HEK293 (cell line): Measurements from ENCODE around the gene SGCB.

Experiments
- CTCF ChIA-PET: fragments of 350-600 bp; formaldehyde crosslinking; extraction: SDS; loops from one replicate; lab custom pipeline; 2021; ENCODE audit warnings: antibody characterized with exemption; lab: Yijun Ruan, JAX
- POLR2A ChIA-PET: fragments of 300-600 bp; formaldehyde crosslinking; extraction: SDS; loops from one replicate; lab custom pipeline; 2020; ENCODE audit warnings: antibody characterized with exemption, inconsistent platforms; lab: Yijun Ruan, JAX
- H3K27ac ChIP-seq: fragments of 200-500 bp; sonication (Bioruptor generic); 2 replicates; pipeline ENCODE4 v1.5.1; 2014; ENCODE audit warnings: low read depth, low read length, control low read depth, inconsistent platforms; ENCODE audit errors: extremely low read depth
- H3K36me3 ChIP-seq, 2 experiments: fragments of 200-500 bp in 1 of 2; sonication (Bioruptor generic) in 1 of 2; 1 replicate in 1 of 2; 2 replicates in 1 of 2; pipeline ENCODE4 v1.5.1; 2014 to 2017; ENCODE audit warnings: inconsistent platforms in 2 of 2, low read length in 2 of 2; ENCODE audit not compliant: control insufficient read depth in 2 of 2, insufficient read depth in 1 of 2
- H3K4me1 ChIP-seq: fragments of 200-500 bp; sonication (Bioruptor generic); 2 replicates; pipeline ENCODE4 v1.5.1; 2014; ENCODE audit warnings: mild to moderate bottlenecking, low read length, inconsistent platforms; ENCODE audit not compliant: control insufficient read depth, insufficient read depth
- H3K4me3 ChIP-seq: 2 replicates; pipeline ENCODE4 v1.5.1; 2011; ENCODE audit warnings: low read depth, mild to moderate bottlenecking, control low read depth, low read length, moderate library complexity
- H3K9me3 ChIP-seq: fragments of 200-500 bp; sonication (Bioruptor generic); 2 replicates; pipeline ENCODE4 v1.5.1; 2014; ENCODE audit warnings: low read depth, low read length, inconsistent platforms; ENCODE audit not compliant: control insufficient read depth, insufficient read depth
- GLI4 ChIP-seq: fragments of 450-650 bp; formaldehyde crosslinking; IDR thresholded peaks from 2 replicates; pipeline ENCODE4 v1.5.1; 2016; ENCODE audit warnings: missing biosample characterization, missing genetic modification characterization
- KLF8 ChIP-seq: fragments of 450-650 bp; formaldehyde crosslinking; IDR thresholded peaks from 2 replicates; pipeline ENCODE4 v1.5.1; 2016; ENCODE audit warnings: missing biosample characterization, missing genetic modification characterization
- MZF1 ChIP-seq: fragments of 450-650 bp; formaldehyde crosslinking; IDR thresholded peaks from 2 replicates; pipeline ENCODE4 v1.5.1; 2017; ENCODE audit warnings: missing biosample characterization, missing genetic modification characterization, borderline replicate concordance
- PRDM1 ChIP-seq: fragments of 450-650 bp; formaldehyde crosslinking; IDR thresholded peaks from 2 replicates; pipeline ENCODE4; 2016; ENCODE audit warnings: missing biosample characterization, missing genetic modification characterization
- TCF7L2 ChIP-seq: IDR thresholded peaks from 2 replicates; pipeline ENCODE4 v1.6.1; 2011; ENCODE audit warnings: low read depth, mild to moderate bottlenecking, inconsistent platforms, low read length, moderate library complexity, borderline replicate concordance
- ZBTB17 ChIP-seq: fragments of 450-650 bp; formaldehyde crosslinking; IDR thresholded peaks from 2 replicates; pipeline ENCODE4 v1.5.1; 2016; ENCODE audit warnings: missing biosample characterization, missing genetic modification characterization
- ZBTB21 ChIP-seq: fragments of 450-650 bp; formaldehyde crosslinking; IDR thresholded peaks from 2 replicates; pipeline ENCODE4 v1.5.1; 2017; ENCODE audit warnings: missing biosample characterization, missing genetic modification characterization
- ZNF112 ChIP-seq: fragments of 450-650 bp; formaldehyde crosslinking; IDR thresholded peaks from 2 replicates; pipeline ENCODE4 v1.5.0; 2017; ENCODE audit warnings: missing biosample characterization, missing genetic modification characterization
- ZNF138 ChIP-seq: fragments of 450-650 bp; formaldehyde crosslinking; IDR thresholded peaks from 2 replicates; pipeline ENCODE4 v1.5.1; 2016; ENCODE audit warnings: missing biosample characterization, missing genetic modification characterization, borderline replicate concordance
- ZNF214 ChIP-seq: fragments of 450-650 bp; formaldehyde crosslinking; IDR thresholded peaks from 2 replicates; pipeline ENCODE4 v1.5.1; 2017; ENCODE audit warnings: missing biosample characterization, mild to moderate bottlenecking, missing genetic modification characterization, borderline replicate concordance
- ZNF23 ChIP-seq: fragments of 450-650 bp; formaldehyde crosslinking; IDR thresholded peaks from 2 replicates; pipeline ENCODE4 v1.5.1; 2016; ENCODE audit warnings: missing biosample characterization, missing genetic modification characterization, borderline replicate concordance
- ZNF274 ChIP-seq, 2 experiments: fragments of 200-500 bp in 1 of 2; fragments of 450-650 bp in 1 of 2; sonication (Bioruptor generic) in 1 of 2; formaldehyde crosslinking in 1 of 2; IDR thresholded peaks; 2 replicates each; pipeline versions ENCODE4 v1.5.1 to v1.6.1; 2014 to 2016; ENCODE audit warnings: borderline replicate concordance in 1 of 2, inconsistent platforms in 1 of 2, low read length in 1 of 2, missing biosample characterization in 1 of 2, missing genetic modification characterization in 1 of 2
- ZNF529 ChIP-seq: fragments of 450-650 bp; formaldehyde crosslinking; IDR thresholded peaks from 2 replicates; pipeline ENCODE4 v1.5.1; 2017; ENCODE audit warnings: missing genetic modification characterization, missing biosample characterization; ENCODE audit not compliant: insufficient replicate concordance
- ZNF561 ChIP-seq: fragments of 450-650 bp; IDR thresholded peaks from 2 replicates; pipeline ENCODE4 v1.5.1; 2018; ENCODE audit warnings: missing biosample characterization, missing genetic modification characterization, borderline replicate concordance
- ZNF792 ChIP-seq: fragments of 450-650 bp; formaldehyde crosslinking; IDR thresholded peaks from 2 replicates; pipeline ENCODE4 v1.5.1; 2016; ENCODE audit warnings: missing biosample characterization, missing genetic modification characterization
- TF ChIP-seq, protein P1 (sequence below): fragments of 450-650 bp; formaldehyde crosslinking; IDR thresholded peaks from 2 replicates; pipeline ENCODE4 v1.5.1; 2016; ENCODE audit warnings: missing biosample characterization, missing genetic modification characterization
- TF ChIP-seq, protein P2 (sequence below): fragments of 450-650 bp; formaldehyde crosslinking; IDR thresholded peaks from 2 replicates; pipeline ENCODE4 v1.5.1; 2016; ENCODE audit warnings: missing biosample characterization, missing genetic modification characterization

SGCB gene

DNA sequence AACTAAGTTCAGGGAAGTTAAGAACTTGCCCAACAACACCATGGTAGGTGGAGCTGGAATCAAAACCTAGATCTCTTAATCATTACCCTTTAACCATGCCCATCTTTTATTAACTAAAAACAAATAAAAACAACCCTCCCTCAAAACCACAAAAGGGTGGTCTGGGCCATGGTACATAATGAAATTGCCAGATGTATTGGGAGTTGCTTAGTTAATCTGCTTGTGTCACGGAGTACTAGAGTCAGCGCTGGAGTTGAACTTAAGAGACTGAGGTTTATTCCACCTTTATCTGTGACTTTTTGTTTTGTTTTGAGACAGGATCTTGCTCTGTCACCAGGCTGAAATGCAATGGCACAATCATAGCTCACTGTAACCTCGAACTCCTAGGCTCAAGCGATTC is 31.2 kb downstream of the SGCB start:
- no peak overlapping the region for H3K4me3 ChIP-seq
- no peaks in the 10 kb centered on the region for H3K9me3 ChIP-seq
- ChIA-PET CTCF (no interaction called here), POLR2A (no interaction called here)
- TF ChIP-seq ZNF561 (tag by site-specific recombination) (no peak), ZNF112 (tag by site-specific recombination) (no peak), TCF7L2 (no peak), ZNF138 (no peak)
- H3K4me1 ChIP-seq: no peaks in the 10 kb centered on the region
- H3K36me3 ChIP-seq: peaks cover 0 to 5% of the 10 kb centered on the region in 2 experiments; a peak in 1 of 3 replicates
- H3K27ac ChIP-seq: no peak overlapping the region

DNA sequence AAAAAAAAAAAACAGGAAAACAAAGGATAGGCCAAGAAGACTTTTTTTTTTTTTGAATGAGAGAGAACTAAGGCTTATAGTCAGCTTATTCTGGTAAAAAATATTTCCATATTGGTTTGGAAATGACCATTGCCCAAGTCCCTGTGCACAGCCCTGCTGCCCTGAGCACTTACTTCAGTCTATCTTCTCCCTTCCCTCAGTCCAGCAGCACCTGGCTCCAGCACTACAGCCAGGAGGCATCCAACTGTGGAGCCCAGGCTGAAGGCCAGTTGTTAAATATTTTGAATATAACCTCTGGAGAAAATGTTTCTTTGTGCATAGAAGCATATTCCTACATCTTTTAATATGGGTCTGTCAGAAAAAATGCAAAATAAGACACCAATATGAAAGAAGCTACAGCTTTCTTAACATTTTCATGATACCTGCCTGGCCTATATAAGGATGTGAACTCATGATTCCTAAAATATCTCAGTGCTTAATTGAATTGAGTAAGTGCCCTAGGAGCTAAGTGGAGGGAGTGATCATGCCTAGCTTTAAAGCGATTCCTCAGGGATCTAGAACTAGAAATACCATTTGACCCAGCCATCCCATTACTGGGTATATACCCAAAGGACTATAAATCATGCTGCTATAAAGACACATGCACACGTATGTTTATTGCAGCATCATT is 32.4 kb downstream of the SGCB start:
- no peaks in the 10 kb centered on the region for H3K9me3 ChIP-seq
- no peak for TF ChIP-seq ZNF214 (tag by site-specific recombination)
- TF ChIP-seq ZBTB21 (tag by site-specific recombination): no peak
- no peak for TF ChIP-seq MZF1
- TF ChIP-seq, protein P1, sequence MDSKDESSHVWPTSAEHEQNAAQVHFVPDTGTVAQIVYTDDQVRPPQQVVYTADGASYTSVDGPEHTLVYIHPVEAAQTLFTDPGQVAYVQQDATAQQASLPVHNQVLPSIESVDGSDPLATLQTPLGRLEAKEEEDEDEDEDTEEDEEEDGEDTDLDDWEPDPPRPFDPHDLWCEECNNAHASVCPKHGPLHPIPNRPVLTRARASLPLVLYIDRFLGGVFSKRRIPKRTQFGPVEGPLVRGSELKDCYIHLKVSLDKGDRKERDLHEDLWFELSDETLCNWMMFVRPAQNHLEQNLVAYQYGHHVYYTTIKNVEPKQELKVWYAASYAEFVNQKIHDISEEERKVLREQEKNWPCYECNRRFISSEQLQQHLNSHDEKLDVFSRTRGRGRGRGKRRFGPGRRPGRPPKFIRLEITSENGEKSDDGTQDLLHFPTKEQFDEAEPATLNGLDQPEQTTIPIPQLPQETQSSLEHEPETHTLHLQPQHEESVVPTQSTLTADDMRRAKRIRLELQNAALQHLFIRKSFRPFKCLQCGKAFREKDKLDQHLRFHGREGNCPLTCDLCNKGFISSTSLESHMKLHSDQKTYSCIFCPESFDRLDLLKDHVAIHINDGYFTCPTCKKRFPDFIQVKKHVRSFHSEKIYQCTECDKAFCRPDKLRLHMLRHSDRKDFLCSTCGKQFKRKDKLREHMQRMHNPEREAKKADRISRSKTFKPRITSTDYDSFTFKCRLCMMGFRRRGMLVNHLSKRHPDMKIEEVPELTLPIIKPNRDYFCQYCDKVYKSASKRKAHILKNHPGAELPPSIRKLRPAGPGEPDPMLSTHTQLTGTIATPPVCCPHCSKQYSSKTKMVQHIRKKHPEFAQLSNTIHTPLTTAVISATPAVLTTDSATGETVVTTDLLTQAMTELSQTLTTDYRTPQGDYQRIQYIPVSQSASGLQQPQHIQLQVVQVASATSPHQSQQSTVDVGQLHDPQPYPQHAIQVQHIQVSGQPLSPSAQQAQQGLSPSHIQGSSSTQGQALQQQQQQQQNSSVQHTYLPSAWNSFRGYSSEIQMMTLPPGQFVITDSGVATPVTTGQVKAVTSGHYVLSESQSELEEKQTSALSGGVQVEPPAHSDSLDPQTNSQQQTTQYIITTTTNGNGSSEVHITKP (tag by site-specific recombination): no peak
- TF ChIP-seq PRDM1: no peak
- H3K4me3 ChIP-seq: no peak overlapping the region
- no peak overlapping the region for H3K27ac ChIP-seq
- H3K36me3 ChIP-seq: peaks cover 0 to 5% of the 10 kb centered on the region in 2 experiments; a peak in 1 of 3 replicates
- CTCF ChIA-PET: no interaction called here
- POLR2A ChIA-PET: no interaction called here
- H3K4me1 ChIP-seq: no peaks in the 10 kb centered on the region

DNA sequence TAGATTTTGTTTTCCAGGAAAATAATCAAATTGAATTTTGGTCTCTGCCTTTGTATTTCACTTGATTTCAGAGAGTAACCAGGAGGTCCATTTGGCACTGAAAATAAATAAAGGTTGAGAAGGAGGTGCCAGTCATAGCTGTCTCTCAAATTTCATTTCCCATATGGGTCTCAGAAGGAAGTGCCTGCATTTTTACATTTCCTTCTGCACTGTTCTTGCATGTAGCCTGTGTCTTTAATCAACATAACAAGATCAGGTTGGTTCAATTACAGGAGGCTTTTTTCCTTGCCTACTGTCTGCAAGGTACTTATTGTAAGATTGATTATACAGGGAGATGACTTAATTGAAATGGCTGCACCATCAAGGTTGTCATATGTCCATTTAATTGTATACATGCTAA is 33.7 kb downstream of the SGCB start:
- Histone ChIP-seq H3K27ac (no peak overlapping the region), H3K4me1 (no peaks in the 10 kb centered on the region), H3K4me3 (no peak overlapping the region)
- TF ChIP-seq, protein P2, sequence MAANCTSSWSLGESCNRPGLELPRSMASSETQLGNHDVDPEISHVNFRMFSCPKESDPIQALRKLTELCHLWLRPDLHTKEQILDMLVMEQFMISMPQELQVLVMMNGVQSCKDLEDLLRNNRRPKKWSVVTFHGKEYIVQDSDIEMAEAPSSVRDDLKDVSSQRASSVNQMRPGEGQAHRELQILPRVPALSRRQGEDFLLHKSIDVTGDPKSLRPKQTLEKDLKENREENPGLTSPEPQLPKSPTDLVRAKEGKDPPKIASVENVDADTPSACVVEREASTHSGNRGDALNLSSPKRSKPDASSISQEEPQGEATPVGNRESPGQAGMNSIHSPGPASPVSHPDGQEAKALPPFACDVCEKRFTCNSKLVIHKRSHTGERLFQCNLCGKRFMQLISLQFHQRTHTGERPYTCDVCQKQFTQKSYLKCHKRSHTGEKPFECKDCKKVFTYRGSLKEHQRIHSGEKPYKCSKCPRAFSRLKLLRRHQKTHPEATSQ (tag by site-specific recombination): no peak
- TF ChIP-seq ZBTB17 (tag by site-specific recombination) (no peak), ZNF274 (IDR thresholded peaks at IDR 0.05; ENCODE audit: low read length) (no peak), ZNF274 (tag by site-specific recombination; IDR thresholded peaks at IDR 0.05; ENCODE audit: borderline replicate concordance) (no peak), ZNF23 (tag by site-specific recombination) (no peak), ZNF792 (tag by site-specific recombination) (no peak), ZNF529 (no peak), KLF8 (no peak), GLI4 (tag by site-specific recombination) (no peak)
- TF ChIP-seq, all 188 proteins: peak for 0
- POLR2A ChIA-PET: no interaction called here
- CTCF ChIA-PET: no interaction called here
- Histone ChIP-seq H3K36me3 (peaks cover 0 to 5% of the 10 kb centered on the region in 2 experiments; a peak in 1 of 3 replicates), H3K9me3 (no peaks in the 10 kb centered on the region)
